Uterus (tissue), 2 donors: ENCODE results near the gene SHISA4.

Source experiments
- CTCF ChIP-seq, 4 experiments: fragments of 200-600 bp in 2 of 4; fragments of 450-650 bp in 2 of 4; sonication (generic) in 2 of 4; IDR thresholded peaks; one replicate each; pipeline ENCODE4 v1.5.1; 2016 to 2019; ENCODE audit warnings: antibody characterized with exemption in 4 of 4, mild to moderate bottlenecking in 2 of 4, moderate library complexity in 1 of 4
- POLR2A ChIP-seq, 2 donors: fragments of 450-650 bp; IDR thresholded peaks; one replicate each; pipeline ENCODE4 v1.6.1; 2016; ENCODE audit warnings: antibody characterized with exemption in 2 of 2, mild to moderate bottlenecking in 1 of 2, moderate library complexity in 1 of 2

- TF ChIP-seq POLR2A (IDR thresholded peaks at IDR 0.05), result no peak
- TF ChIP-seq CTCF (IDR thresholded peaks at IDR 0.05), result no peak
These were observed 33.4 kb downstream of the SHISA4 start for GRCh38 chr1:201921952-201922558.
